Fibroblast of the conjunctiva (primary cell): ENCODE results near the gene CHST15.
"Not testable (repeated sequence)": the region's sequence is repeated elsewhere in the genome, so short reads cannot be mapped to it uniquely, and the experiment has no call there.

Experiments
- DNase-seq: peaks from one replicate; pipeline ENCODE4 v3.0.0-alpha.2; 2010; ENCODE audit warnings: low read depth

CHST15 gene

DNA sequence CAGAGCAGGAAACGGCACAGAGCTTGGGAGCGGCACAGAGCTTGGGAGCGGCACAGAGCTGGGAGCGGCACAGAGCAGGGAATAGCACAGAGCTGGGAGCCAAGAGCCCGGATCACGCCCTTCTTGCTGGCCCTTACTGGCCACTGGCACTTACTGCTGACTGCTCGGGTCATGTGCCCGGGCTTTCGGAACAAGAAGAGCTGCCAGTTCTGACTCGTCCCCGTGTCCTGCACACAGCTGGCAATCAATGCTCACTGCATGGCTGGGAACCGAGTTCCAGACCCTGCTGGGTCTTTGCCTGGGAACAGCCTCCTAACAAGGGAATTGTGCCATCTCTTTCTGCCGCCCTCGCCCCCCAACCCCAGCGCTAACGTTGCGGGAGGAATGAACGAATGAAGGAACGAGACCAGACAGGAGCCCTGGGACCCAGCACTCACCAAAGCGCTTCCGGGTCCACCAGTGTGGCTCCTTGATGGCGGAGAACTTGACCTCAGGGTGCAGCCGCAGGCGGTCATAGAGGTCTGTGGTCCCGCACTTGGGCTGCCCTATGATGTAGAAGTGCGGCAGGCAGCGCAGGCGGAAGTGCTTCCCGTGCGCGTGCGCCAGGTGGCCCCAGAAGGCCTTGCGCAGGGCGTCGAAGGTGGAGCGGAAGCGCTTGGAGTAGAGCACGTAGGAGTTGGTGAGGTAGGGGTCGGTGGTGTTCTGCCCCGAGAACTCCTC lies 49.1 kb downstream of the CHST15 start:
- DNase-seq: no peak

DNA sequence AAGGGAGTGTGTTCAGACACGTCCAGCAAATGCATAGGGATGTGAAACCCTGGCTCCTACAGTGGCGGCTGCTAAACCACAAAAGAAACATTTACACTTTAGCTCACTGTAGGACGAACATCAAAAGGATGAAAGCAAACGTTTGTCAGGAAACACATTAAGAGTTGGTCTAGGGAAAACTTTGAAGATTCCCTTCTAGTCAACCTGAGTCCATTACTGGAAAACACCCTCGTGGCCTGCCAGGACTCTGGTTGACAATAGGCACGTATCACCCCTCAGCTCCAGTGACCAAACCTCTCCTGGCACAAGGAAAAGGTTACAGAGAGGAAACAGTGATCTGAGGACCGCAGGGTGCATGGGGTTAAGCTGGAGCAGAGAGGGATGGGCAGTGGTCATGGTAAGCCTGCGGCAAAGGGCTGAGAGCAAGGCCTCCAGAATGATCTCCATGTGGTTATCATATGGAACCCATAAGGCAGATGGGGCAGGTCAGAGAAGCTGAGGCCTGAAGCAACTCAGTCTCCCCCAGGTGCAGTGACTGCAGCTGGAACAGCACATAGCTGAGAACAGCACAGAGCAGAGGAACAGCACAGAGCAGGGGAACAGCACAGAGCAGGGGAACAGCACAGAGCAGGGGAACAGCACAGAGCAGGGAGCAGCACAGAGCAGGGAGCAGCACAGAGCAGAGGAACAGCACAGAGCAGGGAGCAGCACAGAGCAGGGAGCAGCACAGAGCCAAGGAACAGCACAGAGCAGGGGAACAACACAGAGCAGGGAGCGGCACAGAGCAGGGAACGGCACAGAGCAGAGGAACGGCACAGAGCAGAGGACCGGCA lies 49.9 kb downstream of the CHST15 start:
- no peak for DNase-seq

DNA sequence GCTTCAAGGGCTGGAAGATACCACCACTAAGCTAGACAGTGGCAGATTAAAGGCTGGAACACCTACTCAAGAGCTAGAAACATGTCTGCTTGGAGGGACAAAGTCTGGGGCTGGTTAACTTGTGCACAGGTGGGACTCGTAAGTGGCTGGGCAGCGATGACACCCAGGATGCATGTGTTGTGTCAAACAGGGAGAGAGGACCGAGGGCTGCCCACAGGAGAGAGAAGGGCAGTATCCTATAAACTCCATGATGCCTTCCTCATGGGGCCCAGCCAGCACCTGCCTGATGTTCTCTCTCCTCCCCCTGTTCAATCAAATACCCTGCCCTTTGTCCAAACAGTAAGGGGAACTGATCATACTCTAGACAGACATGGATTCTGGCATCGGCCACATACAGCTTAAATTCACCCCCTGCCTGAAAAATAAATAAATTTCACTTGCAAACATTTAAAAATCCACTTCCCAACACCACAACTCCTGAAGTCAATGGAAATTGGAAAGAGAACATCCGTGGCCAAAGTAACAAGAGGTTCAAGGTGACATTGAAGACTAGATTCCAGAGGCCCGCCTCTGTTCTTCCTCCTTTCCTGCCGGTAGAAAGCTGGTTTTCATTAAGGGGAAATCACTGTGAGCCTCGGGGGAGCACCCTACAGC lies 50.6 kb downstream of the CHST15 start:
- no peak for DNase-seq

DNA sequence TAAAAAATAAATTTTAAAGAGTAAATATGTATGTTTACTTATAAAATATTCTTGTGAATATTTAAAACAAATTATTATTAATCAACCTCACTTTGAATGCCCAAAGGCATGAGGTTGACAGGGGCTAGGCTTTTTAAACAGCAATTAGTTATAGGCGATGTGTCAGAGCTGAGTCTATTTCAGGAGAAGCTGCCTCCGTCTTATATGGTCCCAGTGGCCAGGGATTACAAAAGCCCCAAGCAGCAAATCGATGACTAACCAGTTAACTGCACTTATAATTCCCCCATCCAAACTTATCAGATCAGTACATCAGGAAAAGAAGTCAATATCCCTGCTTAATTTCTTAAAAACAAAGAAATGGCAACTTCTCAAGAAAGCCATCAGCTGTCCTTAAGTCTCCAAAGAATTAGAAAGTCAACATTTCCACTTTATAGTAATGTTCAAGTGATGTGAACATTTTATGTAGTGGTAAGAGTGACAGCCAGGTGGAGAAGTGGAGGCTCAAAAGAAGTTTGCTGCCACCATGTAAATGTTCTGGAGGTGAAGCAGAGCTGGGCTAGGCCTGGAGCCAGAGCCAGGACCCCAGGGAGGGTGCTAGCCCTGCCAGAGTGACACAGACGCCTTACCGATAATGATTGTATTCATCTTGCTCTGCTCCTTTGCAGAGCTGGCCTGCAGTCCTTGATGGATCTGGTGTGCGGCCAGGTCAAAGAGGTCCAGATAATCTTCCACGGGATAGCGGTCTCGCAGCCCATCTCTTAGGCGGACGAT lies 51.5 kb downstream of the CHST15 start:
- DNase-seq: no peak

DNA sequence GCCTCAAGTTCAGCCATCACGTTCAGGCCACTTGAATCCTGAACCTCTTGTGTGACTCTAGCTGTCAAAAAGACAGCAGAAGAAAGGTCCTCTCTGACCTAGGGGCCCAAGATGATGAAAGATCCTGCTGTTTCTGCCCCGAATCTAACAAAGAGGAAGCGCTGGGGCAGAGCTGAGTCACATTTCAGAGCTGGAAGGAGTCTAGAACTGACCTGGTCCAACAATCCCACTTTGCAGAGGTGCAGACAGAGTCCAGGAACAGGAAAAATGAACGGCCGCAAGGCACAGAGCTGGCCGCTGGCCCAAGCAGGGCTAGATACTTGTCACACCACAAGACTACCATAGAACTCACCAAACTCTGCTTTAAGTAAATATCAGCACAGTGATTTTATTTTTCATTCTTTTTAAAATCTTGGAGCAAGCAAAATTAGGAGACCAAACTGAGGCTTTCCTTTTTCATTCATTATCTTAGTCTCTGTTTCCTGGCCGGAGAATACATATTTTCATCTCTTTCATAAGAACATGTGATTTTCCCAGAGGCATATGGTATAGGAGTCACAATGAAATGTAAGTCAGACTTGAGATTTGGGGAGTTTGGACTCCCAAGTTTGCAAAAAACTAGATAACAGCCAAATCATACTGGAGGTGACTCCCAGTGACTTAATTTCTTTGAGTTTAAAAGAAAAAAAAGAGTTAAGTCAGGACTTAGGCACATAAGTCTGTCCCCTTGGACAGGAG lies 52.8 kb downstream of the CHST15 start:
- DNase-seq: no peak

DNA sequence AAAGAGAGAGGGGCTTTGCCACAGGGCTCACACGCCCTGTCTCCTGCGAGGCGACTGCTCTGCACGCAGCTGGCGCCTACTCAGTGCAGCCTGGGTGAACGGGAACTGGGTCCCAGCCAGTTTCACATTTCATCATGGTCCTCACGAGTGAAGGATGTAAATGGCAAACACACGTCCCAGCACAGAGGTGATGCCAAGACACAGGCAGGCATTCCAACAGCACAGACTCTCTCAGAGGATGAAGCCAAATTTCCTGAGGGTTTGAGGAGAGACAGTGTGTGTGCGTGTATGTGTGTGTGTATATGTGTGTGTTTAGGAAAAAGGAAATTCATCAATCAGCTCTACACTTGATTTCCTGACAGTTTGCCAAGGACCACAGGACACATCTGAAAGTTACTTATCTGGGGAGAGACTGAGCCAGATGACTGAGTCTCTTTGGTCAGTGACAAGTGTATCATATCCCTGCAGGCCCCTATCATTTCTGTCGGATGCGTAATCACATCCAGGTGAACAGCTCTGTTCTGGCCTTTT lies 53.9 kb downstream of the CHST15 start:
- DNase-seq: no peak

DNA sequence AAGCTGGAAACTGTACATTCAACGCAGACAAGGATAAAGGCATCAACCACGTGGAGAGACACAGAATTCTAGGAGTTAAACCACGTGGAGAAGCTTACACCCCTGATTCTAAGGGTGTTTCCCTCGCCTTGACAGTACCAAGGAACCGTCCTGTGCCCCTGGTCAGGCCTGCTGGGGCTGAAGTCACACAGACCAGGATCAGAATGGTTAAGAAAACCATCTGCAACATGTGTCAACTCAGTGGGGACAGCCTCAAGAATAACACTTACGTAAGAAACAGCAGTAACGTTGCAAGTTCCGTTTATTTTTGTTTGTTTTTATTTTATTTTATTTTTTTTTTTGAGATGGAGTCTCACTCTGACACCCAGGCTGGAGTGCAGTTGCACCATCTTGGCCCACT lies 55.6 kb downstream of the CHST15 start:
- DNase-seq: no peak

DNA sequence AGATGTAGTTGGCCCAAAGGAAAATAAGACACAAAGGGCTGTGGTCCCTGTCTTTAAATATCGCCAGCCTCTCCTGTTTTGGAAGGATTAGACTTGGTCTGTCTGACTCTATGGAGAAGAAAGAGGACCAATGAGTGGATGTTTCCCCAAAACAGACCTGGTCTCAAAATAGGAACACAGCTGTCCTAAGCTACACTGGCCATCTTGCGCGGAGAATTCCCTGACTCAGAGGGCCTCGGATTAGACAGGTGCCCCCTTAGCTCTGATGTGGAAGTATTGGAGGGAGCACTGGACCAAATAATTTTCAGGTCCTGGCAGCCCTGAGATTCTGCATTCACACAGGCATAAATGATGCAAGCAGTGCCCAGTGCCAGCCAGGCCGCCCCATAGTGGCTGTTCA lies 56.1 kb downstream of the CHST15 start:
- no peak for DNase-seq

DNA sequence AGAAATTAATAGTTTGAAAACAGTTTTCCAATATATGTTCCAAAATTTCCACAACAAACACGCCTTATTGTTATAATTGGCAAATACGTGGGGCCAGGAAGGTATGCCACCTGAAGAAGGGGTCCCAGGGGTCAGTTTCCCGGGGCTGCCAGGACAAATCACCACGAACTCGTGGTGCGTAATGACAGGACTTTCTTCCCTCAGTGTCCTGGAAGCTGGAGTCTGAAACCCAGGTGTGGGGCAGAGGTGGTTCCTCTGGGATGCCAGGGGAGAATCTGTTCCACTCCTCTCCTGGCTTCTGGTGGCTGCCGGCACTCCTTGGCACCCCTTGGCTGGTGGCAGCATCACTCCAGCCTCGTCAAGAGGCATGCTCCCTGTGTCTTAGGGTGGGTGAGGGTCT lies 56.7 kb downstream of the CHST15 start:
- no peak for DNase-seq

DNA sequence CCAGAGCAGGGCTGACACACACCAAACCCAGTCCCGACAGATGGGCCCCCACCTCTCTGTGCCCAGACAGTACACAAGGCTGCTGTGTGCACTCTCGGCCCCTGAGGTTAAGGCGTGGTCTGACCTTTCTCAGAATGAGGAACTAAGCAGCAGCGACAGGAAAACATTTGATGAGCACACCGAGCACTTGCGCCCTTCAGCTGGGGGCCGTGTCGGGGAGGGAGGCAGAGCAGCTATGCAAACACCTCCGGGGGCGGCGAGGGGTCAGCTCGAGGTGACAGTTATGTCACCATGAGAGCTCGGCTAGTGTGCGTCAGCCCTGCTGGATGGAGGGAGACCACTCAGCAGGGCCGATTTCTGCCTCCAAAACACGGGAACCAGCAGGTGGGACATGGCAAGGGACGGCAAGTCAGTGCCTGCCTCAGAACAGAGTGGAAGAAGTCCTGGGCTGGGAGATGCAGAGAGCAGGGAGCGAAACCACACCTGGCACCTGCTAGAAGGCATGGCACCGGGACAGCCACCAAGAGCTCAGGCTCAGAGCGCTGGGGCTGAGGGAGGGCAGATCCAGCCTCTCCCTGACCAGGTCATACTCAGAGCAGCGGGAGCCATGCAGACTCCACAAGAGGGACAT lies 57.4 kb downstream of the CHST15 start:
- no peak for DNase-seq

DNA sequence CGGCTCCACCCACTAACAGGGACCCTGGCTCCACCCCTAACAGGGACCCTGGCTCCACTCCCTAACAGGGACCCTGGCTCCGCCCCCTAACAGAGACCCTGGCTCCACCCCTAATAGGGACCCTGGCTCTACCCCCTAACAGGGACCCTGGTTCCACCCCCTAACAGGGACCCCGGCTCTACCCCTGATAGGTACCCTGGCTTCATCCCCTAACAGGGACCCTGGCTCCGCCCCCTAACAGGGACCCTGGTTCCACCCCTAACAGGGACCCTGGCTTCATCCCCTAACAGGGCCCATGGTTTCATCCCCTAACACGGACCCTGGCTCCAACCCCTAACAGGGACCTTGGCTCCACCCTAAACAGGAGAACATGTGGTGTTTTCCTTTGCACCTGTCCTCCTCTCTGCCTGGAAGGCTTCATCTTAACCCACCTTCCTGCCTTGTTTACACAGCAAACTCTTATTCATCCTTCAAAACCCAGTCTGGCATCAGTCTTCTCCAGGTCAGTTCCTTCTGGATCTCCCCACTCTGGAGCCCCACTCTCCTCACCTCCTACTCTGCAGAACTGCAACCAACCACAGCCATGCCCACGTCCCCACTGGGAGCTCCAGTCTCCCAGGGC lies 58.0 kb downstream of the CHST15 start:
- no peak for DNase-seq

DNA sequence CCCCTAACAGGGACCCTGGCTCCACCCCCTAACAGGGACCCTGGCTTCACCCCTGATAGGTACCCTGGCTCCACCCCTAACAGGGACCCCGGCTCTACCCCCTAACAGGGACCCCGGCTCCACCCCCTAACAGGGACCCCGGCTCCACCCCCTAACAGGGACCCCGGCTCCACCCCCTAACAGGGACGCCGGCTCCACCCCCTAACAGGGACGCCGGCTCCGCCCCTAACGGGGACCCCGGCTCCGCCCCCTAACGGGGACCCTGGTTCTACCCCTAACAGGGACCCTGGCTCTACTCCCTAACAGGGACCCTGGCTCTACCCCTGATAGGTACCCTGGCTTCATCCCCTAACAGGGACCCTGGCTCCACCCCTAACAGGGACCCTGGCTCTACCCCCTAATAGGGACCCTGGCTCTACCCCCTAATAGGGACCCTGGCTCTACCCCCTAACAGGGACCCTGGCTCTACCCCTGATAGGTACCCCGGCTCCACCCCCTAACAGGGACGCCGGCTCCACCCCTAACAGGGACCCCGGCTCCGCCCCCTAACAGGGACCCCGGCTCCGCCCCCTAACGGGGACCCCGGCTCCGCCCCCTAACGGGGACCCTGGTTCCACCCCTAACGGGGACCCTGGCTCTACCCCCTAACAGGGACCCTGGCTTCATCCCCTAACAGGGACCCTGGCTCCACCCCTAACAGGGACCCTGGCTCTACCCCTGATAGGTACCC lies 58.7 kb downstream of the CHST15 start:
- not testable (repeated sequence) for DNase-seq

DNA sequence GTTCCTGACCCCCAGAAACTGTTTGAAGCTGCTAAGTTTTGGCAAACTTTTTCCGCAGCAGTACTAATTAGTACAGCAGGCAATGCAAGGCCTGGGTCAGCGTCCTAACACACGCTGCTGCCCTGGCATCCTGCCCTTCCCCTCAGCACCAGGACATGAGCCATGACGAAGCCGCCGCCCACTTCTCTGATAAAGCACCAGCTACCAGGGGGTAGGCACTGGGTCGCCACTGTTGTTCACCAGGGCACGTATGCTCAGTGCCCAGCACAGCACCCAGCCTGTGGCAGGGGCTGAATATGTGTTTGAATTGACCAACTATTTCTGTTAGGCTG lies 59.5 kb downstream of the CHST15 start:
- no peak for DNase-seq

DNA sequence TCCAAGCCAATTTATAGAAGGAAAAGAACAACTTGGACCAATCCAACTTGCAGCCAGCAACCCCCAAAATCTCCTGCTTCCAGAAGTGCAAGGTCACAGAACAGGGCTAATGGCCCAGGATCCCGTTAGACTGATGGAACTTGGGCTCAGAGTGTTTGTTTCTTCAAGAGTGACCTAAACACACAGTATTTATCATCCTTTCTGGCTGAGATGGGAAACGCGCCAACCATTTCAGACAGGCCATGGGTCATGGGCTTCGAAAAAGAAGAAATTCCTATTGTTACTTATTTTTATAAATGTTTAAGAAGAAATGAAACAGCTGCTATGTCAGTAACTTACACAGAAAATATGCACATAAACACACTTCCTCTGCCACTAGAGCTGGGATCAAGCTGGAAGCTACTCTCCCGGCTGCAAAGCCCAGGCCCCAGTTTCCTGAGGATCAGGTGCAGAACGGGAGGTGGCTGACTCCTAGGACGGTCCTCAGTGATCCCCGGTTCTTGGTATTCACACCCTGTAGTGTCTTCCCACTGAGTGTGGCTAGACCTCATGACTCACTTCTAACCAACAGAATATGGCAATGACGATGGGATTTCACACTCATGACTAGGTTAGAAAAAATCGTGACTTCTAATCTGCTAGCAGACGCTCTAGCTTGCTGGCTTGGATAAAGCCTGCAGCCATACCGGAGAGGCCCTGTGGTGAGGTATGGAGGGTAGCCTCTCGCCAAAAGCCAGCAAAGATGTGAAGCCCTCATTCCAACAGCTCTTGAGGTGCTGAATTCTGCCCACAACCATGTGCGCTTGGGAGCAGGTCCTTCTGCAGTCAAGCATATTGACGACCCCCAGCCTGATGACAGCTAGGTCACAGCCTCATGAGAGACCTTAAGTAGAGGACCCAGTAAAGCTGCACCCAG lies 60.2 kb downstream of the CHST15 start:
- no peak for DNase-seq

DNA sequence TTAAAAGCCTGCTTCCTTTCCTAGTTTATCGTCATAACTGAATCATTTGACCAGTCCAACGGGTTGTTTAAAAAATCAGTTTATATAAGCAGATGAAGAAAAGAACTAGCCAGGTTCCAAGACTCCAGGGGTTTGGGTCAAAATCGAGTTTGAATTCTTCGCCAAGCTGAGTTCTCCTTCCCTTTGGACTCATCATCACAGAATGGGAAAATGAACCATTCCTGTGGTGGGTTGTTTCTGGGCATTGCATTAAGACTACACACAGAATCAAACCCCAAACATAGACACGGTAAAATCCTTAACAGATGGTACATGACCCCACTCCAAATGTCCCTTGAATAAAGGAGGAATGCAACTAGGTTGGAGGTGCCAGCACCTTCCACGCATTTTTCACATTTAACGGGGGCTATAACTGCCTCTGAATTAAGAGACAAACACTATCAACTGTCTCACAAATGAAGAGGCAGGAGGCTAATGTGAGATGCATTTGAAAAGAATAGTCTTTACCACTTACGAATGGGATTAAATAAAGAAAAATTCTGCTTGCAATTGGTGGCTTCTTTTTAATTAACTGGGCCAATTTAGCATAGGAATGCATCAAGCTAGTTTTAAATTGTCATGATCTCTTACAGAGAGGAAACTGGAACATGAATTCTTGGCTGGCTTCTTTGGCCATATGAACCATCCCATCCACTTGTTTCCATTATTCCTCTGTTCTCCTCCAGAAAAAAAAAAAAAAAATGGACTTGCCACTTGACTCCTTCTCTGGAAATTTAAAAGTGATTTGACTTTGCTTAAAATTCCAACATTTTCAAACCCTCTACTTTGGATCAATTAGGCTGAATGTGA lies 61.1 kb downstream of the CHST15 start:
- DNase-seq: no peak

DNA sequence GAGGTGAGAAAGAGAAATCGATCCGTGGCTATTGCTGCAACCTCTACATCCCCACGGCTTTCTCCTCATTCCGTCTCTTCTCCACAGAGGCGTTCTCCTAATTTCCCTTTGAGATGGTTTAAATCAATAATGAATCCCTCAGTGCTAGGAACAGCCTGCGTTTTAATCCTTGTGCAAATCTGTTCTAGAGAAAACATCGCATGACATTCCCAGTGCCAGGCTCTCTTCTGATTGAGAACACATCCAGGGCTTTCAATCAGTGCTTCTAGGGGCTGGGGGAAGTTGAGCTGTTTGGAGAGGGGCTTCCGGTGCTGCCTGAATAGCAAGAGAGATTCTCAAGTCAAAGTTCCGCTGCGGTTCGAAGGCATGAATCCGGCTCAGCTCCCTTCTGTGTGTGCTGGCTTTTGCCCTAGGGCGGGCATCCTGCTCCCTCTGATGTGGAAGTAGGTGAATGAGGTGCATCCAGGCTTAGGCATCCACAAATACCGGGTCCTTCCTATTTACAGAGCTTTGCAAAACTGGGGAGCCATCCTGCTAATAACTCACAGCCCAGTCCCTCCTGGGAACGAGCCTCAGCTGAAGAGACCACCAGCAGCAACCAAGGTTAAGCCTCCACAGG lies 62.8 kb downstream of the CHST15 start:
- DNase-seq: no peak

DNA sequence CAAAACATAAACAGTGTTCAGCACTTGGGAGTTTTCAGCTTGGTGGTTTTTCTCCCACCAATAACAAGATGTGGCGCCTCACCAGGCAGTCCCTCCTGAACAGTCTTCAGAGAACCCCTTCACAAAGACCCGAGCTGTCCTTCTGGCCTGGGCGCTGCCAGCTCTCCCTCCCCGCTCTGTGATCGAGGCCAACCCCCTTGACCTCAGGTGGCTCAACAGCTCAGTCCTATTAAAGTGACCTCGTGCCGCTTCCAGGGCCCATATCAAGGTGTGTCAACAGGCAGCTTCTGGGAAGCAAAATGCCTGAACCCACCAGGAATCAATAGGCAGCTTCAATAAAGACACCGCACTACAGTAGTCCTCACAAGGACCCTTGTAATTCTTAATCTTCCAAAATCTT lies 63.3 kb downstream of the CHST15 start:
- DNase-seq: no peak
